T follicular helper cell (primary cell): Measurements from ENCODE around the gene CLIC2.

ENCODE experiments used
- DNase-seq: peaks from one replicate; pipeline ENCODE4 v3.0.0-alpha.2; 2020; ENCODE audit warnings: low read depth

Gene CLIC2

DNA sequence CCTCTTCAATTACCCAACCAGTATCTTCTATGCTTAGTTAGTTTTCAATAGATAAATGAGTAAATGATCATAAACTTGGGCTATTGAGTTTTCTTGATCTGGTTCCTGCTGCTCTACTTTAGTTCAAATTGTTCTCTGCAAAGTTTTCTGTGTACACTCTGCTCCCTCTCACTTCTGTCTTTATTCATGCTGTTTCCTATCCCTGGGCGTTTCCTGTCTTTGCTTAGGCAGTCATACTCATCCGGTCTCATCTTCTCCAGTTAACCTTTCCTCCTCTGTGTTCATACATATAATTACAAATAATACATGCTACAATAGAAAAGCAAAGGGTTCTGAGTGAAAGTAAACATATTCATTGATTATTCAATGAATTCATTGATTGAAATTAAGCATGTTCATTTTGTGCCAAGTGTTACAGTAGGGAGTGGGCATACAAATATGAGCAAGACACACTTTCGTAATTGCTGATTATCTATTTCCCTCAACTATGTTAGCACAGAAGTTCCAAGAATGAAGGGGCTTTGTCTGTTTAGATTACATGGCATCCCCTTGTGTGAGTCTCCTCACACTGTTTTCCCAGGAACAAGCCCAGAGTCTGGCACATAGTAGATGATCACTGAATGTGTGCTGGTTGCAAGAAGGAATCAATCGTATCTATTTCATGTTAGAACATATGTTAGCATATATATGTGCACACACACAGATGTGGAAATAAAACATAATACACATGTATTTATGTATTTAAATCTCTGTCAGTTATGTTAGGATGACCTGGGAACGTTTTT is 71.3 kb downstream of the CLIC2 start:
- DNase-seq, result no peak

DNA sequence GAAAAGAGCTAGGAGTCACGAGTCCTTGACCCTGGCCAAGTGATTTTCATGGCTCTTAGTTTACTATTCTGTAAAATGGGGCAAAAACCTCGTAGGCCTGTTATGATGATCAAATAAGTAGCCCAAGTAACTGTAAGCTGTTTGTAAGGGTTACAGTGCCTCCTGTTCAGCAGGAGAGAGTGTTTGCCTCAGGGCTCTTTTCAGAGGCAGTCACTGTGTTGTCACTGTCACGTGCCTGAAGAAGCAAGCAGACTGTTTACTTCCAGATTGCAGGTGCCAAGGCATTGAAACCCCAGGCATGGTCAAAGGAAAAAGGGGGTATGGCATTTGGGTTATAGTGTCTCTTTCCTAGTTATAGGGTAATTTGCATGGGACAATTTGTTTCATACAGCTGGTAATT is 74.7 kb downstream of the CLIC2 start:
- DNase-seq, result no peak

DNA sequence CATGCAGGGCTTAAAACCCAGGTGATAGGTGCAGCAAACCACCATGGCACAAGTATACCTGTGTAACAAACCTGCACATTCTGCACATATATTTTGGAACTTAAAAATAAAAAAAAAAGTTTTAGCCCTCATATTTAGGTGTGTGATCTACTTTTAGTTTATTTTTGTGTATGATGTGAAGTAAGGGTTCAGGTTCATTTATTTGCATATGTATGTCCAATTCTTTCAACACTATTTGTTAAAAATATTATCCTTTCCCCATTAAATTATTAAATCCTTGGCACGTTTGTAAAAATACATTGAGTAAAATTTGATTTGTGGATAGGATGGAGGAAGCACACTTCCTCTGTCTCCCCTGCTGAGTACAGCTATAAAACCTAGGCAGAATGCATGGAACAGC is 83.0 kb downstream of the CLIC2 start:
- DNase-seq, result no peak

DNA sequence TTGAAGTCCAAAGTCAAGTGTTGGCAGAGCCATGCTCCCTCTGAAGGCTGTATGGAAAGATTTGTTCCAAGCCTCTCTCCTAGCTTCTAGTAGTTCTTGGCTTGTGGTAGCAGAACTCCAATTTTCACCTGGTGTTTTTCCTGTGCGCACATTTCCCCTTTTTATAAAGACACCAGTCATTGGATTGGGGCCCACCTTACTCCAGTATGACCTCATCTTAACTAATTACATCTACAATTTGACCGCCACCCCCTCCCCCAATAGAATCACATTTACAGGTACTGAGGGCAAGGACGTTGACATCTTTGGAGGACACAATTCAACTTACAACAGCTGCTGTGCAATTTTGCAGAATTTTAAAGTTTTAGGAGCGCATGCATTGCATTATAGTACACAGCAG is 86.9 kb downstream of the CLIC2 start:
- DNase-seq, result no peak

DNA sequence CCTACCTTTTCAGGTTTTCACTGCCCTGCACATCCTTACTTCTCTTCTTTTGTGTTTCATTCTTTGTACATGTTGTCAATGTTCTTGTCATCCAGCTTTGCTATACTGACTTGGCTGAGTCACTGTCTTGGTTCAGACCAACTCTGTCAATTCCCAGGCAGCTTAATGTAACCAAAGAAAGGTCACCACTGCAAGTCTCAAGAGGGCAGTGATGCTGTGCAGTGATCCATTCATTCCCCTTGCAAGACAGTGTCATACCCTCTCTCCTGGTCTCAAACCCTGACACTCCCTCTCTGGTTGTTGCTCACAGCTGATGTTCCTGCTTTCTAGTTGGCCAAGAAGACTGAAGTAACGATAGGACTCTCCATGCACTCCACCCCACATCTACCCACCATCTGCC is 87.7 kb downstream of the CLIC2 start:
- DNase-seq, result no peak

DNA sequence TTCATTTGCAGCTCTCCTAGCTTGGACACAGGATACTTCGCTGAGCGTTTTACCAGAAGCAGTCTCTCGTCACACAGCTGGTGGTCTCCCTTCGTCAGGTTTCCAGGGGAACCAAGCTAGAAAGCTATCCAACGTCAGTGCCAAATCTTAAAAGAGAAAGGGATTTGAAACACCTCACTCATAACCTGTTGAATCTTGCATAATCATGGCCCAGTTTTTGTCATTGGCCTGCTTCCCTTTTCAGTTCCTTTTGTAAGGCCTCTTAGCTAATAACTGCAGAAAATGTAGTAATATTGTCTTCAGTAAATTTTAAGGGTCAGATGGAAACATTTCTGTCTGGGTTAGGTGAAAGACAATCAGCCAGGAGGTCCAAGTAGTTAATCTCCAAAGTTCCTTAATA is 92.1 kb downstream of the CLIC2 start:
- DNase-seq, result no peak

DNA sequence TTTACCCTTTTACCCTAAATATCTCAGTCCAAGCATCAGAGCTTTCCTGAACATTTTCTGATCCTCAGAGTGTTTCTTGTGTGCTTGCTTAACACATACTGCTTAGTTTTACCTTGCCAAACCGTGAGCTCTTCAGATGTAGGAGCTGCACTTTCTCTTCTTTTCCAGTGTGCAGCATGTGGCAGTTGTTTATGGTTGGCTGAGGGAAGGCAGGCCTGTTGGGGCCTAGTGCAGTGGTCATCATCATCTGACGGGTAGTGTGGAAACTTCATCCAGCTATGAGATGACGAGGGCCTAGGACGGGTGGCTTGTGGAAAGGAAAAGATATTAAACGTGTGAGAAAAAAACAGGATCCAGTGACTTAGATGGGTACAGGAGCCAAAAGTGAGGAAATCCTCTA is 96.7 kb downstream of the CLIC2 start:
- DNase-seq, result no peak

DNA sequence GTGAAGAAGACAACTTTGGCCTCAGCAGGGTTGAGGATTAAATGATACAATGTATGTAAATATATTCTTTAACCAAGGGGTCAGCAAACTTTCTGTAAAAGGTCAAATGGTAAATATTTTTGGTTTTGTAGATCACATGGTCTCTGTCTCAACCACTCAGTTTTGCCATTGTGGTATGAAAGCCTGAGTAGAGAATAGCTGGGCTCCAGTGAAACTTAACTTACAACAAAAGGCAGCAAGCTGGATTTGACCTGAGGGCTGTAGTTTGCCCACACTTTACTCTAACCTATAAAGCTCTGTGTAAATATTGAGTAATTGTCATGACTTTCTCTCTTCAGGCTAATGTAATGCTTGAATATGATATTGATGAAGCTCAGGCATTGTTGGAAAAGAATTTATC is 98.5 kb downstream of the CLIC2 start:
- DNase-seq, result no peak

DNA sequence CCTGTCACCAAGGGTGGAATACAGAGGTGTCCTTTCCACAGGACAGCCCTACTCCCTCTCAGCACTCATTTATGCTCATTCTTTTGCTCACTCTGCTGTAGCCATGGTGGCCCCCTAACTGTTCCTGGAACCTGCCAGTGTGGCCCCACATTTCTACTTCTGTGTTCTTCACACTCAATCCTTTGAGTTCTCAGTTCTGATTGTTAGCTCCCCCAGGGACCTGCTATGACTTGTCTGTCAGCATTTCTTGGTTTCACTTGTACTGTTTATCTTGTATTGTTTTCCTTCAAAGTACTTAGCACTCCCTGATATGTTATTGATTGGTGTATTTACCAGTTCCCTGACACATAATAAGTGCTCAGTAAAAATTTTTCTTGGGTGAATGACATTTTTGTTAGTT is 103.3 kb downstream of the CLIC2 start:
- no peak for DNase-seq
